Activated CD8-positive, alpha-beta T cell treated with anti-CD3 and anti-CD28 coated beads for 36 hours (primary cell): Measurements from ENCODE around the gene ACOT7. TPM values are rescaled to one million over a fixed set of nuclear protein-coding genes. Genes with fewer than 3 reads are reported as not detected.
"Not testable (repeated sequence)": the region's sequence is repeated elsewhere in the genome, so short reads cannot be mapped to it uniquely, and the experiment has no call there.

Experiments
- ATAC-seq: fragments of 200-7000 bp; cut with Tn5 transposase; one replicate; pipeline ENCODE4 v1.10.0; 2021; ENCODE audit warnings: mild to moderate bottlenecking, moderate library complexity
- CTCF ChIA-PET: fragments of 350-600 bp; sonication (Branson Sonifier 250); formaldehyde crosslinking; loops from one replicate; lab custom pipeline; 2021; ENCODE audit warnings: antibody characterized with exemption; lab: Charles Lee
- POLR2A ChIA-PET: fragments of 350-600 bp; sonication (Branson Sonifier 250); formaldehyde crosslinking; loops from one replicate; lab custom pipeline; 2021; ENCODE audit warnings: antibody characterized with exemption; lab: Charles Lee
- DNase-seq: peaks from one replicate; pipeline ENCODE4 v3.0.0-alpha.2; 2020
- H3K27ac Mint-ChIP-seq: one replicate; pipeline ENCODE4 v1.8.0; 2021; ENCODE audit warnings: mild to moderate bottlenecking, mixed read lengths
- H3K27me3 Mint-ChIP-seq: one replicate; pipeline ENCODE4 v1.8.0; 2021; ENCODE audit warnings: mixed read lengths
- H3K36me3 Mint-ChIP-seq: one replicate; pipeline ENCODE4 v1.8.0; 2021; ENCODE audit warnings: low read depth, mixed read lengths
- H3K4me1 Mint-ChIP-seq: one replicate; pipeline ENCODE4 v1.8.0; 2021; ENCODE audit warnings: low read depth, mixed read lengths
- H3K4me3 Mint-ChIP-seq: one replicate; pipeline ENCODE4 v1.8.0; 2021; ENCODE audit warnings: mild to moderate bottlenecking, moderate library complexity, mixed read lengths
- H3K9me3 Mint-ChIP-seq: one replicate; pipeline ENCODE4 v1.8.0; 2021; ENCODE audit warnings: mixed read lengths
- CTCF ChIP-seq: fragments of 200-600 bp; IDR thresholded peaks from one replicate; pipeline ENCODE4 v1.8.0; 2022; ENCODE audit warnings: antibody characterized with exemption, mild to moderate bottlenecking
- intact Hi-C: fragments of 100-400 bp; cut with micrococcal nuclease; formaldehyde crosslinking; loops from one replicate; pipeline ENCODE4 v1.10.0; 2022
- microRNA-seq: library from miRNA; unstranded; fragments of <30 nt; microRNA quantifications from one replicate; pipeline ENCODE4 v1.2.0, GENCODE V29; 2022; ENCODE audit warnings: borderline microRNAs expressed, borderline replicate concordance
- total RNA-seq, 2 experiments: library from RNA; stranded (reverse); gene quantifications; one replicate each; pipeline ENCODE4 v1.2.3, GENCODE V29; 2021

ACOT7 gene
- total RNA-seq, 2 experiments from 2014 or later, result 80.4 to 86.7 TPM

DNA sequence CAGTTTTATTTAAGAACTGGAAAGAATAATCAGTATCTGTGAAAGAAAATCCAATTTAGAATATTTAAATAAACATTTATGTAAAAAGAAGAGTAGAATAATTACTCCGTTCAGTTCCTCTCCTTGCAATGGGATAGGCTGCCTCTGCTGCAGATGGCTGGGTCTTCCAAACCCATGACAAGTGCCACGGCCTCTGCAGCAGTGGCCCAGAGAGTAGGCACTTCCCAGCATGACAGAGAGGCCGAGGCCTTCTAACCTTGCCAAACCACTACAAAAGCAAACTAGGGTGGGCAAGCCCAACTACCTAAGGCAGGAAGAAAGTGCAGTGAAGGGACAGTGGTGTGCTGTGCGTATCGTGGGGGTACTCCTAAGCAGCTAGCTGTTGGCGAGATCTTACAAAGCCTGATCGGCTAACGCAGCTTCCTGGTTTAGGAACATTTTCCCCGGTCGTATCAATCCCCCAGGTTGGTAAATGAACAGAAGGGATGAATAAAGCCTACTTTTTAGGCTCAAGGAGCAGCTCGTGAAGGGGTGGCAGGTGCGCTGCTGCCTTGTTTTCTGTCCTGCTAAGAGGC is 172.3 kb downstream of the ACOT7 start:
- H3K9me3 Mint-ChIP-seq, result no peaks in the 10 kb centered on the region
- H3K27ac Mint-ChIP-seq, result no peak overlapping the region
- intact Hi-C loops, result no loop called here
- TF ChIP-seq CTCF, result no peak
- ChIA-PET CTCF (interaction anchor here (0.9 kb wide), 1 partner anchor 13 kb away, joined by 4 read pairs; no protein-coding TSS in a partner anchor), POLR2A (interaction anchor here (0.7 to 1.2 kb wide), 3 partner anchors 17 to 29 kb away, joined by 3 to 4 read pairs (median 3); no protein-coding TSS in a partner anchor)
- no peak for DNase-seq
- H3K4me1 Mint-ChIP-seq, result no peaks in the 10 kb centered on the region
- ATAC-seq, result no peak
- H3K36me3 Mint-ChIP-seq, result peaks cover 21% of the 10 kb centered on the region
- H3K27me3 Mint-ChIP-seq, result peaks cover 3% of the 10 kb centered on the region
- no peak overlapping the region for H3K4me3 Mint-ChIP-seq

DNA sequence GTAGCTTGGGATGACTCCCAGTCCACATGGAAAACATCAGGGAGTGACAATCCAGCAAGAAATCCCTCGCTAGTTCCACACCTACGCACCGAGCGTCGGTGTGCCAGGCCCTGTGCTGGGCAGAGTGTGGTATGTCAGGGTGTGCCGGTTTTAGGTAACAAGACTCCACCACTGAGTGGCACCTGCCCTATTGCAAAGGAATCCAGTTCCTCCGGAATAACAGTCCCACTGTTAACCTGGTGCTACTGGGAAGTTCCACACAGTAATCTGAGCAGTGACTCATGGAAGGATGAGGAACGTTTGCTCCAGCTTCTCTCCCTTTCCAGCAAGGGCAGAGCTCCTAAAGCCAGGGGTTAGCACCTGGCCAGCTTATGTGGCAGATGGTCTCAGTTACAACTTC is 173.3 kb downstream of the ACOT7 start:
- DNase-seq (no peak), ATAC-seq (no peak)
- Mint-ChIP-seq H3K9me3 (no peaks in the 10 kb centered on the region), H3K27ac (no peak overlapping the region), H3K36me3 (peaks cover 14% of the 10 kb centered on the region), H3K27me3 (peaks cover 4% of the 10 kb centered on the region), H3K4me3 (no peak overlapping the region), H3K4me1 (no peaks in the 10 kb centered on the region)
- intact Hi-C loops, result no loop called here
- no peak for TF ChIP-seq CTCF
- POLR2A ChIA-PET, result interaction anchor here (0.7 to 1.4 kb wide), 4 partner anchors 18 to 35 kb away, joined by 3 read pairs; no protein-coding TSS in a partner anchor
- CTCF ChIA-PET, result no interaction called here

- CTCF ChIA-PET, result not testable (repeated sequence)
Observed at GRCh38 chr1:6219641-6220040, 173.9 kb downstream of the ACOT7 start.

DNA sequence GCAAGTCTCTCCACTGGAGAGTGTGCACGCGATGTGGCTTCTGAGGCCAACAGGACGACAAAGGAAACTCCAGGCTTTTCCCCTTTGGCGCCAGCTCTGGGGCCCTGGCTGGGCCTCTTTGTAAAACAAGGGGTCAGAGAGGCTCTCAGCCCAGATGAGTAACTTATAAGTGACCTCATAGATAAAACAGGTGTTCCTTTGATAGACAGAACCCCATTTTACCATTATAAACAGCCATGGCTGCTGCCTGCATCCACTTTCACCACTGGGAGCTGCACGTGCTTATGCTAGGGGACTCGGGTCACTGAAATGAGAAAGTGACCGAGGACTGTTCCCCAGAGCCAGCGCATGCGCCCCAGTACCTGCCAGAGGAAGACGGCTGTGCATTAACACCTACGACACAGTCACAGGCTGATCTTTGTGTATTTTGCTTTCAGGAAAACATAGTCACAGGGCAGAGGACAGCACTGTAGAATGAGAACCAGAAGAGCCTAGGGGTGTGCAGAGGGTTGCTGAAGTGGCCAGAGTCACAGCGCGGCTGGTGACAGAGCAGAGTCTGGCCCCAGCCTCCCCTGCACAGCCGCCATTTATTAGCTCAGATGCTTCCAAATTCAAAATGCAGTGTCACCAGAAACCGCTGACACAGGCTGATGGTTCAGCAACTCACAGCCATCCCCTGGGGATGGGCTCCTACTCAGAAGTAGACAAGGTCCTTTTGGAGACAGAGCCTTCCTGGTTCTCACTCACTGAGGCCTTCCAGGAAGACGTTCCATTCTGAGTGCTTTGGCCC is 175.0 kb downstream of the ACOT7 start:
- H3K4me1 Mint-ChIP-seq, result no peaks in the 10 kb centered on the region
- DNase-seq (no peak), ATAC-seq (no peak)
- ChIA-PET POLR2A (no interaction called here), CTCF (interaction anchor here (0.8 kb wide), 1 partner anchor 13 kb away, joined by 3 read pairs; the partner anchor contains the start of gene RNF207)
- no peaks in the 10 kb centered on the region for H3K9me3 Mint-ChIP-seq
- no peak overlapping the region for H3K27ac Mint-ChIP-seq
- intact Hi-C loops, result no loop called here
- H3K27me3 Mint-ChIP-seq, result peaks cover 4% of the 10 kb centered on the region
- H3K4me3 Mint-ChIP-seq, result no peak overlapping the region
- H3K36me3 Mint-ChIP-seq, result peaks cover 5% of the 10 kb centered on the region
- TF ChIP-seq CTCF, result no peak

More at GRCh38 chr1:6219641-6220040, 173.9 kb downstream of the ACOT7 start:
- H3K27me3 Mint-ChIP-seq, H3K9me3 Mint-ChIP-seq, intact Hi-C loops, H3K27ac Mint-ChIP-seq, DNase-seq, H3K4me3 Mint-ChIP-seq, H3K4me1 Mint-ChIP-seq, ATAC-seq: not testable (repeated sequence)
- POLR2A ChIA-PET, result interaction anchor here (1.4 kb wide), 2 partner anchors 22 to 34 kb away, joined by 3 read pairs; no protein-coding TSS in a partner anchor
- H3K36me3 Mint-ChIP-seq, result peaks cover 13% of the 10 kb centered on the region

Small RNA genes within 50 kb of the gene (microRNA-seq; reads per million reads assigned to microRNA genes)
- not detected for gene MIR4252

Other genes starting within 250 kb of the ACOT7 start
- under 1 TPM; 0.61 to 0.63 TPM for gene CHD5, start 213.4 kb downstream of the ACOT7 start, total RNA-seq
- 100 to 1,000 TPM; 372 to 473 TPM for gene RPL22, start 194.2 kb downstream of the ACOT7 start, total RNA-seq
- 1 to 10 TPM; 4.9 to 9.9 TPM for gene RNF207, start 187.6 kb downstream of the ACOT7 start, total RNA-seq
- 10 to 100 TPM; 35.3 to 38.1 TPM for gene ICMT, start 157.8 kb downstream of the ACOT7 start, total RNA-seq
- not detected for gene HES3, start 149.6 kb downstream of the ACOT7 start, total RNA-seq
- under 1 TPM; 0.34 to 0.41 TPM for gene GPR153, start 132.7 kb downstream of the ACOT7 start, total RNA-seq
- under 1 TPM in 1 of 2 experiments, not detected in 1; 0.29 TPM for gene HES2, start 26.2 kb upstream of the ACOT7 start, total RNA-seq
- gene ESPN, start 31.0 kb upstream of the ACOT7 start, total RNA-seq, result under 1 TPM; 0.83 to 0.99 TPM
- gene TNFRSF25, start 72.4 kb upstream of the ACOT7 start, total RNA-seq, result 10 to 100 TPM; 55.8 to 57.8 TPM
- gene PLEKHG5, start 97.9 kb upstream of the ACOT7 start, total RNA-seq, result 1 to 10 TPM; 1.7 to 1.8 TPM
- 10 to 100 TPM; 39.7 to 40.4 TPM for gene NOL9, start 160.7 kb upstream of the ACOT7 start, total RNA-seq
- not detected for gene TAS1R1, start 161.5 kb upstream of the ACOT7 start, total RNA-seq
- gene ZBTB48, start 186.2 kb upstream of the ACOT7 start, total RNA-seq, result 10 to 100 TPM; 22.4 to 32.1 TPM
- gene KLHL21, start 209.1 kb upstream of the ACOT7 start, total RNA-seq, result 10 to 100 TPM; 17.9 to 18.1 TPM
- gene PHF13, start 220.0 kb upstream of the ACOT7 start, total RNA-seq, result 10 to 100 TPM; 12.5 to 14.8 TPM
- gene THAP3, start 231.1 kb upstream of the ACOT7 start, total RNA-seq, result 10 to 100 TPM; 19.0 to 24.5 TPM